Esophagus squamous epithelium (tissue), 5 donors: Measurements from ENCODE around the gene BDKRB1. TPM values are rescaled to one million over a fixed set of nuclear protein-coding genes. Genes with fewer than 3 reads are reported as not detected.

Experiments used
- DNase-seq: peaks from one replicate; lab custom pipeline; 2025; lab: John Stamatoyannopoulos, UW
- H3K27ac ChIP-seq, 4 donors: fragments of 200-600 bp; sonication (generic); one replicate each; pipeline ENCODE4 v1.5.1; 2016 to 2019; ENCODE audit warnings: mild to moderate bottlenecking in 1 of 4
- H3K27me3 ChIP-seq, 4 donors: fragments of 200-600 bp; sonication (generic); 1 replicate in 3 of 4; 2 replicates in 1 of 4; pipeline versions ENCODE4 v1.5.1 to v1.6.0; 2017 to 2021; ENCODE audit warnings: antibody characterized with exemption in 1 of 4
- H3K36me3 ChIP-seq, 3 donors: fragments of 200-600 bp; sonication (generic); one replicate each; pipeline ENCODE4 v1.5.1; 2016 to 2019
- H3K4me1 ChIP-seq, 3 donors: fragments of 200-600 bp; sonication (generic); one replicate each; pipeline ENCODE4 v1.5.1; 2017 to 2019
- H3K4me3 ChIP-seq, 4 donors: fragments of 200-600 bp; sonication (generic); 1 replicate in 3 of 4; 2 replicates in 1 of 4; pipeline ENCODE4 v1.5.1; 2016 to 2019; ENCODE audit warnings: mild to moderate bottlenecking in 2 of 4, moderate library complexity in 1 of 4
- H3K9me3 ChIP-seq, 3 donors: fragments of 200-600 bp; sonication (generic); one replicate each; pipeline ENCODE4 v1.5.1; 2016 to 2019
- CTCF ChIP-seq, 6 experiments: fragments of 450-650 bp in 4 of 6; fragments of 200-600 bp in 2 of 6; sonication (generic) in 2 of 6; IDR thresholded peaks; one replicate each; pipeline ENCODE4 v1.5.1; 2016 to 2019; ENCODE audit warnings: antibody characterized with exemption in 6 of 6, mild to moderate bottlenecking in 4 of 6, moderate library complexity in 4 of 6
- POLR2A ChIP-seq, 4 donors: fragments of 450-650 bp; IDR thresholded peaks; one replicate each; pipeline ENCODE4 v1.6.1; 2017; ENCODE audit warnings: antibody characterized with exemption in 4 of 4, mild to moderate bottlenecking in 4 of 4, moderate library complexity in 3 of 4
- WGBS, 2 donors: methylation state at CpG; one replicate each; pipeline ENCODE4 v1.1.5; 2018; 5-methylcytosine and 5-hydroxymethylcytosine counted together
- intact Hi-C: fragments of 100-400 bp; cut with DNase I; formaldehyde crosslinking; loops from one replicate; pipeline ENCODE4 v1.15.0; 2022
- total RNA-seq, 4 donors: library from RNA; depleted of rRNA; stranded (reverse); fragments of >200 nt; gene quantifications; one replicate each; pipeline ENCODE4 v1.1.0, GENCODE V29; 2016
- donor health status: DM: yes; HTN: yes; CAD: no.

BDKRB1 gene
- total RNA-seq, 4 donors from 2014 or later, result 4.0 to 12.2 (median 5.7) TPM

GRCh38 chr14:96269359-96269710, 13.3 kb downstream of the BDKRB1 start:
- intact Hi-C loops, result no loop called here
- 41 to 43% methylated on average over 5 of the region's 10 CpGs for WGBS, 2 donors
- no peak for DNase-seq

GRCh38 chr14:96270565-96271420, 14.8 kb downstream of the BDKRB1 start:
- WGBS, 2 donors, result 38 to 55% methylated on average over 6 to 8 of the region's 8 CpGs
- H3K27ac ChIP-seq, result peak overlapping the region in 3 of 4 donors; percentile 71 to 87 (median 84)

More at GRCh38 chr14:96269359-96269710, 13.3 kb downstream of the BDKRB1 start:
- no peak for TF ChIP-seq CTCF (IDR thresholded peaks at IDR 0.05)
- TF ChIP-seq POLR2A (IDR thresholded peaks at IDR 0.05), result no peak
- H3K27me3 ChIP-seq, result no peaks in the 10 kb centered on the region
- peaks cover 42 to 83% (median 43%) of the 10 kb centered on the region in 3 donors for H3K4me1 ChIP-seq
- peak overlapping the region; percentile 71 to 87 (median 82) for H3K27ac ChIP-seq
- no peaks in the 10 kb centered on the region for H3K9me3 ChIP-seq
- H3K36me3 ChIP-seq, result peaks cover 0 to under 1% (median 0%) of the 10 kb centered on the region in 3 donors
- no peak overlapping the region for H3K4me3 ChIP-seq

GRCh38 chr14:96271421-96271762, 15.4 kb downstream of the BDKRB1 start:
- Histone ChIP-seq H3K27ac (peak overlapping the region; percentile 13 to 87 (median 78)), H3K9me3 (no peaks in the 10 kb centered on the region), H3K36me3 (no peaks in the 10 kb centered on the region), H3K4me1 (peaks cover 33 to 78% (median 44%) of the 10 kb centered on the region in 3 donors), H3K4me3 (no peak overlapping the region), H3K27me3 (no peaks in the 10 kb centered on the region)
- intact Hi-C loops, result no loop called here
- DNase-seq, result no peak
- 38 to 71% methylated on average over 1 of the region's 1 CpG for WGBS, 2 donors
- TF ChIP-seq CTCF (IDR thresholded peaks at IDR 0.05) (no peak), POLR2A (IDR thresholded peaks at IDR 0.05) (no peak)

More at GRCh38 chr14:96270565-96271420, 14.8 kb downstream of the BDKRB1 start:
- H3K36me3 ChIP-seq, result no peaks in the 10 kb centered on the region
- no peak for DNase-seq
- intact Hi-C loops, result no loop called here
- no peaks in the 10 kb centered on the region for H3K27me3 ChIP-seq
- TF ChIP-seq POLR2A (IDR thresholded peaks at IDR 0.05), result no peak
- TF ChIP-seq CTCF (IDR thresholded peaks at IDR 0.05), result no peak
- peaks cover 34 to 80% (median 44%) of the 10 kb centered on the region in 3 donors for H3K4me1 ChIP-seq
- no peaks in the 10 kb centered on the region for H3K9me3 ChIP-seq
- no peak overlapping the region for H3K4me3 ChIP-seq

- Histone ChIP-seq H3K27me3 (no peaks in the 10 kb centered on the region), H3K4me1 (peaks cover 22 to 62% (median 36%) of the 10 kb centered on the region in 3 donors), H3K9me3 (peaks cover 0 to 6% (median 5%) of the 10 kb centered on the region in 3 donors), H3K4me3 (no peak overlapping the region), H3K27ac (no peak overlapping the region), H3K36me3 (no peaks in the 10 kb centered on the region)
- DNase-seq, result no peak
- intact Hi-C loops, result no loop called here
- TF ChIP-seq CTCF (IDR thresholded peaks at IDR 0.05) (peak in 1 of 6 experiments; percentile 8), POLR2A (IDR thresholded peaks at IDR 0.05) (no peak)
- 9 to 41% methylated on average over 2 to 3 of the region's 3 CpGs for WGBS, 2 donors
These were observed 16.9 kb downstream of the BDKRB1 start for GRCh38 chr14:96272777-96273473.
